Non-pigmented ciliary epithelial cell (primary cell): Measurements from ENCODE around the gene VWA1.
A peak's percentile ranks its signal among the peaks of the same experiment; 100 is the strongest.
"Not testable (repeated sequence)": the region's sequence is repeated elsewhere in the genome, so short reads cannot be mapped to it uniquely, and the experiment has no call there.

Experiments used
- DNase-seq: peaks from one replicate; pipeline ENCODE4 v3.0.0-alpha.2; 2010; ENCODE audit warnings: low read depth

The VWA1 gene

DNA sequence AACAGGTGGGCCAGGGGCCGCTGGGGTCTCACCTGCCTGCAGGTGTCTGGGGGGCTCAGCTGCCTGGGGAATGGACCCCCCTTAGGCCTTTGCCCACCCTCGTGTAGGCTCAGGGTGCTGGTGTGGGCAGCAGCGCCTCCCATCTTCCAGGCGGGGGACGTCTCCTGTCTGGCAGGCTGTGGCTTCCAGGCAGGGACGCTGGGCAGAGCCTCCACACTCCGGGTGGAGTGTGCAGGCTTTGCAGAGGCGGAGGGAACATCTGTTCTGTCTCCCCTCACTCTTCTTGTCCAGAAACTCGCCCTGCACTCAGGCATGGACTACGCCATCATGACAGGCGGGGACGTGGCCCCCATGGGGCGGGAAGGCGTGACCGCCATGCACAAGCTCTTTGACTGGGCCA is 20.4 kb downstream of the VWA1 start:
- not testable (repeated sequence) for DNase-seq

DNA sequence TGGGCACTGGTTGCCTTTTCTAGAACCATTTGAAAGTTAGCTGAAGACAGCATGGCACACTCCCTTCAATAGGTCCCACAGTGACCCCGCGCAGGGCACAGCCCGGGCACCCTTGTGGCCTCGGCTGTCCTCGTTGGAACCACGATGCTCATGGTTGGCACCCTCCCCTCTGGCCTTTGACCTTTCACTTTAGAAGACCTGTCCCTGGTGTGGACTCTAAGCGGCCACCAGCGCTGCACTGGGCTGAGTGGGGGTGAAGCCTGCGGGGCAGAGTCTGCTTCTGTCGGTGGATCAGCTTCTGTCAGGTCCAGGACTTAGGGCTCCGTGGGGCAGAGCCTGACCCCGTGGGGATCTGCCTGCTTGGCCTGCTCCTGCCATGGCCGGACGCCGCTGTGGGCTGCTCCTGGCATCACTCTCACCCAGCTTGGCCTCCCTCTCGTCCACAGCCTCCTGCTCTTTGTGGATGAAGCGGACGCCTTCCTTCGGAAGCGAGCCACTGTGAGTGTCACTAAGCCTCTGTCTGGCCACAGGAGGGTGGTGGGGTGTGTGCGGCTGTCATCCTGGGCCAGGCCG is 21.3 kb downstream of the VWA1 start:
- DNase-seq: not testable (repeated sequence)

DNA sequence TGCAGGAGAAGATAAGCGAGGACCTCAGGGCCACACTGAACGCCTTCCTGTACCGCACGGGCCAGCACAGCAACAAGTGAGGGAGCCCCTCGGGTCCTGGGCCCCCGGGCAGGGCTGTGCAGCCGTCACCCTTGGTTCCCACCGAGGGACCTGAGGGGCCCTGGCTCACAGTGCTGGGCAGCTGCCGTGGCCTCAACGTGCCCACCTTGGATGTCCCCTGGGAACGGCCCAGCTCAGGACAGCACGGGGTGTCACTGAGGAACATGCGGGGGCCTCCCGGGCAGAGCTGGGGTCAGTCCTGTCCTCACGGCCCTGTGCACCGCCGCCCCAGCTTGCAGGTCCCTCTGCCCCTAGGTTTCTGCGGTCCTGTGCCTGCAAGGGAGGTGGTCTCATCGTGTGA is 23.7 kb downstream of the VWA1 start:
- DNase-seq: not testable (repeated sequence)

DNA sequence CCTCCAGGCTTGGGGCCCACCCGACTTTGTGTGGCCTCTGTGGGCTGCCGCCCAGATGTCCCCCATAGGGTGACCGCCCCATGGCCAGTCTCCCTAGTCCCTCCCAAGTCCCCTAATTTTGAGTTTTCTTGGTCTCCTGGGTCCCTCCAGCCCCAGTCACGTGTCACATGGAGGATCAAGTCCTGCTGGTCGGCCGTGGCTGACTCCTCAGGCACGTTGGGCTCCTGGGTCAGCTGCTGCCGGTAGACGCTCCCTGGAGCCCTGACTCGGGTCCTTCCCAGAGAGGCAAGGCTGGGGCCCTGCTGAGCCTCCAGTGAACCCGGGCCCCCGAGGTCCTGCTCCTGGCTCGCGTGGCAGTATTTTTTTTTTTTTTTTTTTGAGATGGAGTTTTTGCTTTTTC is 24.2 kb downstream of the VWA1 start:
- not testable (repeated sequence) for DNase-seq

DNA sequence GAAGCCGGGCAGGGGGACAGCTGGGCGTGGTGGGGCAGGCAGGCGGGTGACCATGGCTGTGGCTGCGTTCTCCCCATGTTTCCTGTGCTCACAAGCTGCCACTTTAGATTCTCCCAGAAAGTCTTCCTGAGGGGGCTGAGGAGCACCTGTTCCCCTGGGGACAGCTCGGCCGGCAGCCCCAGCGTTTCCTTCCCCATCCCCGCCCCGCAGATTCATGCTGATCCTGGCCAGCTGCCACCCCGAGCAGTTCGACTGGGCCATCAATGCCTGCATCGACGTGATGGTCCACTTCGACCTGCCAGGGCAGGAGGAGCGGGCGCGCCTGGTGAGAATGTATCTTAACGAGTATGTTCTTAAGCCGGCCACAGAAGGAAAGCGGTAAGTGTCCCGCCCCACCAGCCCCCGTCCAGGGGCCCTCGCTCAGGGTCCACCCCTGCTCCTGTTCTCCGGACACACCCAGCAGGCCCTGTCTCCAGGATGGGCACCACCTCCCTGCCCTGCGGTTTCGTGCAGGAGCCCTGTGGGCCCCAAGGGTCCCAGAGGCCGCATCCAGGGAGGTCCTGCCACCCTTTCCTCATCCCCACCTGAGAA is 25.1 kb downstream of the VWA1 start:
- DNase-seq: no peak

- no peak for DNase-seq
Measured at GRCh38 chr1:1461721-1462317, 26.3 kb downstream of the VWA1 start.

- no peak for DNase-seq
Measured at GRCh38 chr1:1462318-1462966, 27.0 kb downstream of the VWA1 start.

DNA sequence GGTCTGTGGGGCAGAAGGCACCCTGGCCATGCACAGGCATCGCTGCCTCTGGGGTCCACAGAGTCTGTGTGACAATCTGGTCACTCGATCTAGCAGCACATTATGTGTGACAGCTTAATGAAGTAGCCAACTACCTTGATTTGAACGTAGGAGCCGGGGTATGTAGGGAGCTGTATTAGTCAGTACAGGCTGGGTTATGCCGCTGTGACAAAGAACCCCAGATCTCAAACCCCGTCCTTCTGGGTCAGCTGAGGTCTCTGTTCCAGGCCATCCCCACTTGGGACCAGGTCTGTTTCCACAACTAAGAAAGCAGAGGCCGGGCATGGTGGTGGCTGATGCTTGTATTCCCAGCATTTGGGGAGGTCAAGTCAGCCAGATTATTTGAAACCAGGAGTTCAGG is 27.8 kb downstream of the VWA1 start:
- no peak for DNase-seq

DNA sequence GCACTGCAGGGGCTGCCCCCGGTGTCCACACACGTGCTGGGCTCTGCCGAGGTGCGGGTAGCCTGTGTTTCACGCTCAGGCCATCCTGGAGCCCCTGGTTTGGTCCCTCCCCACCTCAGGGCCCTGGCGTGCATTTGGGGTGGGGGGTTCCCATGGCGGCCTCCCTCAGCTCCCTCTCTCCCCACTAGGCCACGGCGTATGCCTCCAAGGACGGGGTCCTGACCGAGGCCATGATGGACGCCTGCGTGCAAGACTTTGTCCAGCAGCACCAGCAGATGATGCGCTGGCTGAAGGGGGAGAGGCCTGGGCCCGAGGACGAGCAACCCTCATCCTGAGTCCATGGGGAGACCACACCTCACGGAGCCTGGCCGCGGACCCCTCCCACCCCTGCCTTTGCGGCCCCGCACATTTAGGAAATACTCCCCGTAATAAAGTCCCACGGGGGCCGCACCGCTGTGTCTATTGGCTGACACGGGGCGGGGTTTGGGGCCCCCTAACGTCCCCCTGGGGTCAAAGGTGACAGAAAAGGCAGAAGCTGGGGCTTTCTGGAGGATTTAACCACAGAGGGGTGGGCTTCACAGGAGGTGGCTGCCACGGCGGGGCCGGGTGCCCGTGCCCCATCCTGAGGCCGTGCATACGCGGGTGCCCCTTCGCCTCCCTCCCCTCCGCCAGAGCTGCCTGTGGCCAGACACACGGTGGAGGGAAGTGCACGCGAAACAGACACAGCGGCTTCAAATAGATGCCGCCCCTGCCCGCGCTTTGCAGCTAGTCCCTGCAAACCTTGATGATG is 32.9 kb downstream of the VWA1 start:
- not testable (repeated sequence) for DNase-seq

- no peak for DNase-seq
Measured at GRCh38 chr1:1470626-1471388, 35.3 kb downstream of the VWA1 start.

DNA sequence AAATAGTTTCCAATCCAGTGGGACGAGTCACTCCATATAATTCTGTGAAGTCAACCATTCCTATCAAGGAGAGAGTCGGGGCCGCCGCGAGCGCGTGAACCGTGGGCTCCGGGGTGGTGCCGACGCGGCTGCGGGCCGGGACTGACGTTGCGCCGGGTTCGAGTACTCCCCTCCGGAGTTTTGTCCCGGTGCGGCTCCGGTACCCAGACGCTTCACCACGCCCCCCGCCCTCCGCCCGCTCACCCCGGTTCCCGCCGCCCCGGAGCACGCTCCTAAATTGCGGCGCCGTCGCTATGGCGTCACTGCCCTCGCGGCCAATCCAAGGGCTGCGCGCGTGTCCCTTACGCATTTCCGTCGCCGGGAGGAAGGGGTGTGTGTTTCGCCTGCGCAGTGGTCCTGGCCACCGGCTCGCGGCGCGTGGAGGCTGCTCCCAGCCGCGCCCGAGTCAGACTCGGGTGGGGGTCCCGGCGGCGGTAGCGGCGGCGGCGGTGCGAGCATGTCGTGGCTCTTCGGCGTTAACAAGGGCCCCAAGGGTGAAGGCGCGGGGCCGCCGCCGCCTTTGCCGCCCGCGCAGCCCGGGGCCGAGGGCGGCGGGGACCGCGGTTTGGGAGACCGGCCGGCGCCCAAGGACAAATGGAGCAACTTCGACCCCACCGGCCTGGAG is 36.0 kb downstream of the VWA1 start, which contains the start of gene ATAD3B:
ATAD3B (plus strand) TSS at position 377 of the 664 bp plus-strand sequence; CDS start at position 497, 120 bp downstream.
- DNase-seq: peak; percentile 44

DNA sequence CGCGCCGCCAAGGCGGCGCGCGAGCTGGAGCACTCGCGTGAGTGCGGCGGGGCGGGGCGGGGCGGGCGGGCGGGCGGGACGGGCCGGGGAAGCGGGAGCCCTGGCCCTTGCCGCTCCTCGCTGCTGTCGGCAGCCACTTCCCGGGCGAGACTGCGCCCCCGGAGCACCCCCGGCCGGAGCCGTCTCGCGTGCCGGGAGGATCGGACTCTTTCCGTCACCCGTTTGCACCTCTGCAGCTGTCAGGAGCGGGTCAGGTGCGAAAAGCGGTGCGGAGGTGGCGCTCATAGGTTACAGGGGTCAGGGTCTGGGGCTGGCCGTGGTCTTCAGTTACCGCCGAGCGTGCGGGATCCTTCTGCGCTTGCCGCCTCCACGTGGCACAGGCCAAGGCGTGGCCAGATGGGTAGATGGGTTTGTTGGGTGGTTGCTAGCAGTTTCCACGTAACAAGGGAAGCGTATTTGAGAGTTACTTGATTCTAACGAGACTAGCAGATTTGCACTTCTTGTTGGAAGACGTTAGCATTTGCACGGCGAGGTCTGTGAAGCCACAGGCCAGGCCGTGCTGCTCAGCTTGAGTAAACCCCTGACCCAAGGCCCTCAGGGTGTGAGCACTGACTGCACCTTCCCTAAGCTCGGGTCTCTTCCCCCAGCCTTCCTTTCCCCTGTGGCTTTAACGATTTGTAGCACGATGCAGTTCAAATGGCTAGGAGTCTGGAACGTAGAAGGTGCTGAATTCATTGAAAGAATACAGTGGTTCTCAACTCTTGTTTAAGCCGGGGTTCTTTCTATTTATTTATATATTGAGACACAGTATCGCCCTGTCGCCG is 36.8 kb downstream of the VWA1 start:
- DNase-seq: not testable (repeated sequence)

GRCh38 chr1:1476011-1476410 is 40.5 kb downstream of the VWA1 start:
- not testable (repeated sequence) for DNase-seq

GRCh38 chr1:1477206-1477605 is 41.7 kb downstream of the VWA1 start:
- no peak for DNase-seq

- DNase-seq: no peak
Measured at GRCh38 chr1:1479547-1480487, 44.3 kb downstream of the VWA1 start.

GRCh38 chr1:1480488-1480867 is 45.0 kb downstream of the VWA1 start:
- not testable (repeated sequence) for DNase-seq

DNA sequence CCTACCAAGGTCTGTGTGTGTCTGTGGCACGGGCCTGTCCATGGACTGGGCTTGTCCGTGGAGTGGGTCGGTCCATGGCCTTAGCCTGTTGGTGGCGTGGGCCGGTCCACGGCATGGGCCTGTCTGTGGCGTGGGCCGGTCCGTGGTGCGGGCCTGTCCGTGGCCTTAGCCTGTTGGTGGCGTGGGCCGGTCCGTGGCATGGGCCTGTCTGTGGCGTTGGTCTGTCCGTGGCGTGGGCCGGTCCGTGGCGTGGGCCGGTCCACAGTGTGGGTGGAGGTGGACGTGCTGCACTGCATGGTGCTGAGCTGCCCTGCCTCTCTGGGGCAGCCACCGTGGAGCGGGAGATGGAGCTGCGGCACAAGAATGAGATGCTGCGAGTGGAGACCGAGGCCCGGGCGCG is 46.3 kb downstream of the VWA1 start:
- not testable (repeated sequence) for DNase-seq

- DNase-seq: no peak
Measured at GRCh38 chr1:1482856-1483255, 47.4 kb downstream of the VWA1 start.

DNA sequence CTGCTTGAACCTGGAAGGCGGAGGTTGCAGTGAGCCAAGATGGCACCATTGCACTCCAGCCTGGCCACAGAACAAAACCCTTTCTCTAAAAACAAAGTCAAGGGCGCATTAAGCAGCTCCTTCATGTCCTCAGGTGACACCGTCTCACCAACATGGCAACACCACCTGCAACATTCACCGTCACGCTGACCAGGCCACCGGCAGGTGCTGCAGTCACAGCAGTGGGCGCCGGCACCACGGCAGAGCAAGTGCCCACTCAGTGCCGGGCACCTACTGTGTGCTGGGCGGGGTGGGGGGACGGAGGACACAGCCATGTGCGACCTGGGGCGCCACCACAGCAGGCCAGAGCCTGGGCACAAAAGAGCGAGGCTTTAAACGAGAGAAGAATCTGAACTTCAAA is 48.2 kb downstream of the VWA1 start:
- no peak for DNase-seq
